ENCODE data around the gene ST3GAL5. TPM values are rescaled to one million over a fixed set of nuclear protein-coding genes. Genes with fewer than 3 reads are reported as not detected.
"Not testable (repeated sequence)": the region's sequence is repeated elsewhere in the genome, so short reads cannot be mapped to it uniquely, and the experiment has no call there.

Gene ST3GAL5
- total RNA-seq, 1 experiment from 2014 or later: 3.8 TPM

DNA sequence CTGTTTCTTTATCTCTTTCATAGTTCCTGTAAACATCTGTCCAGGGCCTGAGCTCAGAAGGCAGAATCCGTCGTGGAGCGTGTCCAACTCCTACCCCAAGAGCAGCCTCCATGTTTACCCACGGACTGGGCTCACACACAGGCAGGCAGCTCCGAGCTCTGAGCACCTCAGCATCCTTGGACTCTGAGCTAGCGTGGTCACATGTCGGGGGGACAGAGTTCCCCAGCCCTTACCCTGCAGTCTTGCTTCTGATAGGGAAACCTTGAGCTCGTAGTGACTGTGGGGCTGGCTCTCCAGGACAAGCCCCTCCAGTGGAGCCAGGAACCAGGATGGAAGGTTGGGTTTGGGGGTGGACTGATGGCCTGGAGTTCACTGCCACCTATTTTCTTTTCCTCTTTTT, 15.1 kb upstream of the ST3GAL5 start:
- Histone ChIP-seq H2AFZ (ENCODE audit: low read length) (no peak overlapping the region), H3K36me3 (ENCODE audit: insufficient read depth, low read length) (no peaks in the 10 kb centered on the region), H3K9ac (ENCODE audit: low read length) (no peak overlapping the region), H3K27ac (ENCODE audit: low read length) (no peak overlapping the region), H3K4me2 (ENCODE audit: low read depth, low read length, poor library complexity, severe bottlenecking) (no peak overlapping the region), H3K9me3 (ENCODE audit: low read length) (no peaks in the 10 kb centered on the region), H3K79me2 (ENCODE audit: low read length) (no peaks in the 10 kb centered on the region), H3K27me3 (ENCODE audit: low read length) (no peaks in the 10 kb centered on the region), H4K20me1 (ENCODE audit: insufficient read depth, low read depth, low read length) (no peaks in the 10 kb centered on the region), H3K4me3 (ENCODE audit: low read length) (no peak overlapping the region), H3K9me2 (replicated peaks; ENCODE audit: insufficient read depth, low read length) (no peaks in the 10 kb centered on the region), H3K4me1 (ENCODE audit: low read length) (no peaks in the 10 kb centered on the region)
- DNase-seq: no peak

DNA sequence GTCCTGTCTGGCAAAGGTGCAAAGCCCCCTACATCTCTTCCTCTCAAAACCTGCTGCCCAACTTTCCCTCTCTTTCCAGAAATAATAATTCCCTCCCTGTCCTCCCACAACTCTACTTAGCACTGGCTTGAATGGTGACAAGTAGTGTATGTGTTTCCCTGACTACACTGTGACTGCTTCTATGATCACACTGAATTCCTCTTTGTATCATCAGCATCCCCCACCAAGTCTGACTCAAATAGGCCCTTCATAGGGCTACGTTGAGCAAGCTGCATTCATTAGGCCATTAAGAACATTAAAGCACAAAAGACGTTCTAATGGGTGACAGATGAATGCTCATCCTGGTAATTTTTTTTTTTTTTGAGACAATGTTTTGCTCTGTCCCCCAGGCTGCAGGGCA, 13.7 kb upstream of the ST3GAL5 start:
- DNase-seq: no peak
- peaks cover 5% of the 10 kb centered on the region; the same call in 1 of the 2 replicates for H3K9me3 ChIP-seq (ENCODE audit: low read length)
- H3K27me3 ChIP-seq (ENCODE audit: low read length): no peaks in the 10 kb centered on the region
- no peak overlapping the region for H3K4me3 ChIP-seq (ENCODE audit: low read length)
- H3K36me3 ChIP-seq (ENCODE audit: insufficient read depth, low read length): no peaks in the 10 kb centered on the region
- H3K9me2 ChIP-seq (replicated peaks; ENCODE audit: insufficient read depth, low read length): no peaks in the 10 kb centered on the region
- H3K27ac ChIP-seq (ENCODE audit: low read length): no peak overlapping the region
- no peak overlapping the region for H3K9ac ChIP-seq (ENCODE audit: low read length)
- H3K4me2 ChIP-seq (ENCODE audit: low read depth, low read length, poor library complexity, severe bottlenecking): no peak overlapping the region
- H3K79me2 ChIP-seq (ENCODE audit: low read length): no peaks in the 10 kb centered on the region
- no peaks in the 10 kb centered on the region for H3K4me1 ChIP-seq (ENCODE audit: low read length)
- no peaks in the 10 kb centered on the region for H4K20me1 ChIP-seq (ENCODE audit: insufficient read depth, low read depth, low read length)
- H2AFZ ChIP-seq (ENCODE audit: low read length): no peak overlapping the region

DNA sequence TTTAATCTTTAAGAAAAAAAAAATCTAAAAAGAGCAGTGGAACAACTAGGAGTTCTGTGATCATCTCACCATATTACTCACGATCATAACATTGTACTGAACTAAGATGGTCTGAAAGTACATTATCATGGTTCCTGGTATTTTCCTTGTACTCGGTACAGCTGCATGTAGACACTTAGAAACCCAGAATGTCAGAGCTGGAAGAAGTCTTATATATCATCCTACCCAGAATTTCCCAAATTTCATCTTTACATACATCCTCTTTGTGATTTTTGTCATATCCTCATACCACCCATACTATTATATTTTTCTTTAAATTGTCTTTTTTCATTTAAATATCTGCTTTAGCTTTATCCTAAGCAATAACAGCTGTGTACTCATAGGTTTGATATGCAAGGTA, 12.4 kb upstream of the ST3GAL5 start:
- Histone ChIP-seq H3K4me3 (ENCODE audit: low read length) (no peak overlapping the region), H3K79me2 (ENCODE audit: low read length) (no peaks in the 10 kb centered on the region), H3K9me3 (ENCODE audit: low read length) (peaks cover 5% of the 10 kb centered on the region; the same call in 1 of the 2 replicates), H3K9me2 (replicated peaks; ENCODE audit: insufficient read depth, low read length) (no peaks in the 10 kb centered on the region), H3K4me2 (ENCODE audit: low read depth, low read length, poor library complexity, severe bottlenecking) (no peak overlapping the region), H3K4me1 (ENCODE audit: low read length) (no peaks in the 10 kb centered on the region), H3K36me3 (ENCODE audit: insufficient read depth, low read length) (no peaks in the 10 kb centered on the region), H4K20me1 (ENCODE audit: insufficient read depth, low read depth, low read length) (no peaks in the 10 kb centered on the region), H3K9ac (ENCODE audit: low read length) (no peak overlapping the region), H3K27ac (ENCODE audit: low read length) (no peak overlapping the region), H3K27me3 (ENCODE audit: low read length) (no peaks in the 10 kb centered on the region), H2AFZ (ENCODE audit: low read length) (no peak overlapping the region)
- DNase-seq: no peak

DNA sequence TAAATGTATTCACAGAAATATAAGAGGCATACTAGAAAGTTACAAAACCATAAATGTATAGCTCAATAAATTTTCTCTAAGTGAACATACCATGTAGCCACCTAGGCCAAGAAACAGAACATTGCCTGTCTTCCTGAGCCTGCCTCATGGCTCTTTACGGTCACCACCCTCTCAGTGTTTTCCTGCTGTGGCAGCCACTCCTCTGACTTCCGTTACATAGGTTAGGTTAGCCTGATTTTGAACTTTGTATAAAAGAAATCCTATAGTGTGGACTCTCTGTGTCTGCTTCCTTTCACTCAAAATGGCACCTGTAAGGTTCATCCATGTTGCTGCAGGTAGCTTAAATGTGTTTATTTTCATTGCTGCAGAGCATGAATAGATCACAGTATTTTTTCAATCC, 11.6 kb upstream of the ST3GAL5 start:
- H4K20me1 ChIP-seq (ENCODE audit: insufficient read depth, low read depth, low read length): no peaks in the 10 kb centered on the region
- no peak overlapping the region for H3K4me2 ChIP-seq (ENCODE audit: low read depth, low read length, poor library complexity, severe bottlenecking)
- H3K27ac ChIP-seq (ENCODE audit: low read length): no peak overlapping the region
- DNase-seq: no peak
- no peaks in the 10 kb centered on the region for H3K27me3 ChIP-seq (ENCODE audit: low read length)
- H3K4me3 ChIP-seq (ENCODE audit: low read length): no peak overlapping the region
- no peaks in the 10 kb centered on the region for H3K36me3 ChIP-seq (ENCODE audit: insufficient read depth, low read length)
- no peaks in the 10 kb centered on the region for H3K79me2 ChIP-seq (ENCODE audit: low read length)
- no peaks in the 10 kb centered on the region for H3K4me1 ChIP-seq (ENCODE audit: low read length)
- H3K9me2 ChIP-seq (replicated peaks; ENCODE audit: insufficient read depth, low read length): no peaks in the 10 kb centered on the region
- peaks cover 5% of the 10 kb centered on the region; the same call in 1 of the 2 replicates for H3K9me3 ChIP-seq (ENCODE audit: low read length)
- H2AFZ ChIP-seq (ENCODE audit: low read length): no peak overlapping the region
- no peak overlapping the region for H3K9ac ChIP-seq (ENCODE audit: low read length)

DNA sequence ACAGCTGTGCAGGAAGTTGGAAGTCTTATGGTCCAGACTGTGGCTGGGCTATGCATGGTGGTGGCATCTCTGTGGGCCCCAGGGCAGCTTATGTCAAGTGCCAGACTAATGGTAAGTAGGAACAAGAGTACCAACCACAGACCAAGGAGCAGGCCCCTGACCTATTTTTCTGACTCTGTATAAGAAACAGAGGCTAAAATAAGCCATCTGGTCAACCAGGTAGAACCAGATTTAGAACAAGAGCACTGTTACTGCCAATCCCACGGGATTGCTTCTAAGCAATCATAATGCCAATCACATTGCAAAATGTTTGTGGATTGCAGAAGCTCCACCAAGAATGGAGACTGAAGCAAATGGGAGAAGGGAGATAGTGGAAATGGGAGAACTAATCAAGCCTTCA, 11.1 kb upstream of the ST3GAL5 start:
- no peaks in the 10 kb centered on the region for H4K20me1 ChIP-seq (ENCODE audit: insufficient read depth, low read depth, low read length)
- H3K4me1 ChIP-seq (ENCODE audit: low read length): no peaks in the 10 kb centered on the region
- no peaks in the 10 kb centered on the region for H3K36me3 ChIP-seq (ENCODE audit: insufficient read depth, low read length)
- H3K9ac ChIP-seq (ENCODE audit: low read length): no peak overlapping the region
- H3K4me3 ChIP-seq (ENCODE audit: low read length): no peak overlapping the region
- peaks cover 5% of the 10 kb centered on the region; the same call in 1 of the 2 replicates for H3K9me3 ChIP-seq (ENCODE audit: low read length)
- DNase-seq: no peak
- H3K9me2 ChIP-seq (replicated peaks; ENCODE audit: insufficient read depth, low read length): no peaks in the 10 kb centered on the region
- H3K27me3 ChIP-seq (ENCODE audit: low read length): no peaks in the 10 kb centered on the region
- no peak overlapping the region for H2AFZ ChIP-seq (ENCODE audit: low read length)
- H3K79me2 ChIP-seq (ENCODE audit: low read length): no peaks in the 10 kb centered on the region
- H3K4me2 ChIP-seq (ENCODE audit: low read depth, low read length, poor library complexity, severe bottlenecking): no peak overlapping the region
- H3K27ac ChIP-seq (ENCODE audit: low read length): no peak overlapping the region

DNA sequence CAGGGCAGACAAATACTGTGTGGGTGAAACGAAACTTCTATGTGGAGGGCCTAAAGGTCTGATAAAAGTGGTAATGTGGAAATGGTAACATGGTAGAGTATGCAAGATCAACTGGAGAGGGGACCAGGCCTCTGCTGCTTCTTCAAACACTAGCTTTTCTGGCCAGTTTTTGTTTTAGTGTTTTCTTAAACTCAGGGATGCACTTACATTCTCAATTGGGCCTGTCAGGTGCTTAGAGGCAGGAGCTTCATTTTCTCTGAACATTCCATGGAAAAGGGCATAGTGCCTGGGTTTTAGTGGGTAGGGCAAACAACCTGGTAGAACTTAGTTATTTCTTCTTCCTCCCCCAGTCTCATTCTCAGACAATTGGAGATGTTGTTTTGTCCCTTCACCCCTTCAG, 10.5 kb upstream of the ST3GAL5 start:
- Histone ChIP-seq H3K27ac (ENCODE audit: low read length) (no peak overlapping the region), H3K36me3 (ENCODE audit: insufficient read depth, low read length) (no peaks in the 10 kb centered on the region), H2AFZ (ENCODE audit: low read length) (no peak overlapping the region), H3K9me3 (ENCODE audit: low read length) (peaks cover 5% of the 10 kb centered on the region; the same call in 1 of the 2 replicates), H3K4me1 (ENCODE audit: low read length) (no peaks in the 10 kb centered on the region), H3K27me3 (ENCODE audit: low read length) (no peaks in the 10 kb centered on the region), H4K20me1 (ENCODE audit: insufficient read depth, low read depth, low read length) (no peaks in the 10 kb centered on the region), H3K9ac (ENCODE audit: low read length) (no peak overlapping the region), H3K79me2 (ENCODE audit: low read length) (no peaks in the 10 kb centered on the region), H3K4me2 (ENCODE audit: low read depth, low read length, poor library complexity, severe bottlenecking) (no peak overlapping the region), H3K9me2 (replicated peaks; ENCODE audit: insufficient read depth, low read length) (no peaks in the 10 kb centered on the region), H3K4me3 (ENCODE audit: low read length) (no peak overlapping the region)
- no peak for DNase-seq

DNA sequence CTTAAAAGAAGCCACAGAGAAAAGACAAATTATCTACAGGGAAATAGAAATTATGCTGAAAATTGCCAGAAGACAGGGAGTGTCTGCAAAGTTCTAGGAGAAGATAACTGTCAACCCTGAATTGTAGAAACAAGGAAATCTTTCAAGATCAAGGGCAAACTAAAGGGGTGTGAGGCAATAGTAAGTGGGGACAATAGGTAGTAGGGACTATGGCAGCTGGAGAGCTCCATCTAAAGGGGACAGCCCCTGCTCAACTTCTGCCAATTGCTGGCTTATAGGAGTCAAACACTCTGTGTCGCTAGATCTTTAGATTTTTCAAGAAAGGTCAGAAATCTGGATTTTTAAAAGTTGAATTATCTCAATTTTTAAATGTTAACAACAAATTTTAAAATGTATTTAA, 10.1 kb upstream of the ST3GAL5 start:
- DNase-seq: no peak

DNA sequence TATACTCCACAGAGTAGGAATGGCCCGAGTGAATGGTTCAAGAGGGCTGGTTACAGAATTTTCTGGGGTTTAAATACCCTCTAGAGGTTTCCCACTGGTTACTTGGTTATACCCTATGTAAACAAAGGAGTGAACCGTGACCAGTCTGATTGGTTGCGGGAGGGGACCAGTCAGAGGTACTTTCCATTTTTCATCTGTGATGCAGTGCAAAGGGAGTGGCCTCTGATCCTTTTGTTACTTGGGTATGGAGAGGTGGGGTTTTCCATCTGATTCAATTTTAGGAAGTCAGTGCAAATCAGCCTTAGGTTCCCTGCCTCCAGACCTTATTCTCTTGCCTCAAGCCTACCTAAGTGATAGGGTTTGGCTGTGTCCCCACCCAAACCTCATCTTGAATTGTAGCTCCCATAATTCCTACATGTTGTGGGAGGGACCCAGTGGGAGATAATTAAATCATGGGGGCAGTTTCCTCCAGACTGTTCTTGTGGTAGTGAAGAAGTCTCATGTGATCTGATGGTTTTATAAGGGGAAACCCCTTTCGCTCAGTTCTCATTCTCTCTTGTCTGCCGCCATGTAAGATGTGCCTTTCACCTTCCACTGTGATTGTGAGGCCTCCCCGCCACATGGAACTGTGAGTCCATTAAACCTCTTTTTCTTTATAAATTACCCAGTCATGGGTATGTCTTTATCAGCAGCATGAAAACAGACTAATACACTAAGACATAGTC, 5.9 kb upstream of the ST3GAL5 start:
- H3K4me1 ChIP-seq (ENCODE audit: low read length); H3K9me2 ChIP-seq (replicated peaks; ENCODE audit: insufficient read depth, low read length); H3K9ac ChIP-seq (ENCODE audit: low read length); H3K27me3 ChIP-seq (ENCODE audit: low read length); H3K79me2 ChIP-seq (ENCODE audit: low read length); H3K4me2 ChIP-seq (ENCODE audit: low read depth, low read length, poor library complexity, severe bottlenecking); DNase-seq; H4K20me1 ChIP-seq (ENCODE audit: insufficient read depth, low read depth, low read length); H3K9me3 ChIP-seq (ENCODE audit: low read length); H3K4me3 ChIP-seq (ENCODE audit: low read length); H3K36me3 ChIP-seq (ENCODE audit: insufficient read depth, low read length); H3K27ac ChIP-seq (ENCODE audit: low read length); H2AFZ ChIP-seq (ENCODE audit: low read length): not testable (repeated sequence)

More for the DNA sequence above, 10.1 kb upstream of the ST3GAL5 start:
- Histone ChIP-seq H3K4me2 (ENCODE audit: low read depth, low read length, poor library complexity, severe bottlenecking) (no peak overlapping the region), H3K9me2 (replicated peaks; ENCODE audit: insufficient read depth, low read length) (no peaks in the 10 kb centered on the region), H3K79me2 (ENCODE audit: low read length) (no peaks in the 10 kb centered on the region), H3K9ac (ENCODE audit: low read length) (no peak overlapping the region), H3K4me3 (ENCODE audit: low read length) (no peak overlapping the region), H3K36me3 (ENCODE audit: insufficient read depth, low read length) (no peaks in the 10 kb centered on the region), H3K27ac (ENCODE audit: low read length) (no peak overlapping the region), H3K27me3 (ENCODE audit: low read length) (no peaks in the 10 kb centered on the region), H3K9me3 (ENCODE audit: low read length) (peaks cover 5% of the 10 kb centered on the region; the same call in 1 of the 2 replicates), H3K4me1 (ENCODE audit: low read length) (no peaks in the 10 kb centered on the region), H2AFZ (ENCODE audit: low read length) (no peak overlapping the region), H4K20me1 (ENCODE audit: insufficient read depth, low read depth, low read length) (no peaks in the 10 kb centered on the region)

All from Karpas-422 (cell line).